K562 (cell line): ENCODE data around the gene SYNE1.

Experiments used
- ADNP ChIP-seq: fragments of 200-800 bp; sonication (Bioruptor generic); IDR thresholded peaks from 2 replicates; pipeline ENCODE4 v1.6.1; 2016; ENCODE audit warnings: missing genetic modification characterization, missing compliant biosample characterization
- BACH1 ChIP-seq: fragments of 200-800 bp; sonication (Bioruptor generic); IDR thresholded peaks from 2 replicates; pipeline ENCODE4 v1.6.1; 2016; ENCODE audit warnings: missing genetic modification characterization, missing compliant biosample characterization
- CTCF ChIP-seq, 3 experiments: IDR thresholded peaks in 2 of 3; conservative IDR thresholded peaks in 1 of 3; 2 replicates each; pipeline ENCODE4 v1.5.1; 2011 to 2012; ENCODE audit warnings: low read length in 3 of 3, mild to moderate bottlenecking in 3 of 3, control low read depth in 2 of 3, improper control_type of control experiment in 1 of 3, inconsistent platforms in 1 of 3, low read depth in 1 of 3, mixed read lengths in 1 of 3, moderate library complexity in 1 of 3; ENCODE audit not compliant: insufficient read depth in 2 of 3
- FOXP1 ChIP-seq: sonication (generic); formaldehyde crosslinking; IDR thresholded peaks from 2 replicates; pipeline ENCODE4 v1.8.0; 2022; ENCODE audit warnings: mild to moderate bottlenecking, missing genetic modification reagents
- HNRNPLL ChIP-seq: fragments of 200-400 bp; formaldehyde crosslinking; IDR thresholded peaks from 2 replicates; pipeline ENCODE4 v1.6.1; 2017; ENCODE audit warnings: low read length, low read depth, mild to moderate bottlenecking; ENCODE audit not compliant: poor library complexity, severe bottlenecking
- JUN ChIP-seq, 2 experiments: sonication (generic) in 1 of 2; formaldehyde crosslinking in 1 of 2; IDR thresholded peaks; 2 replicates each; pipeline versions ENCODE4 v1.6.1 to v1.8.0; 2012 to 2022; ENCODE audit warnings: borderline replicate concordance in 2 of 2, mild to moderate bottlenecking in 2 of 2, improper control_type of control experiment in 1 of 2, low read depth in 1 of 2, low read length in 1 of 2, missing genetic modification reagents in 1 of 2
- MXI1 ChIP-seq: IDR thresholded peaks from 2 replicates; pipeline ENCODE4 v1.6.1; 2011; ENCODE audit warnings: low read depth, mild to moderate bottlenecking, improper control_type of control experiment, low read length
- NCOA1 ChIP-seq: fragments of 450-650 bp; IDR thresholded peaks from 2 replicates; pipeline ENCODE4 v1.6.1; 2016; ENCODE audit warnings: low read depth
- NRF1 ChIP-seq, 2 experiments: fragments of 450-650 bp; IDR thresholded peaks in 1 of 2; conservative IDR thresholded peaks in 1 of 2; 2 replicates each; pipeline ENCODE4 v1.6.1; 2014; ENCODE audit warnings: mild to moderate bottlenecking in 2 of 2
- SLC30A9 ChIP-seq: fragments of 250-450 bp; sonication (Bioruptor Pico); IDR thresholded peaks from 2 replicates; pipeline ENCODE4 v1.8.0; 2022; ENCODE audit warnings: mild to moderate bottlenecking, moderate library complexity
- TFAP4 ChIP-seq: sonication (generic); formaldehyde crosslinking; IDR thresholded peaks from 2 replicates; pipeline ENCODE4 v1.8.0; 2022; ENCODE audit warnings: missing genetic modification reagents, mild to moderate bottlenecking, moderate library complexity, borderline replicate concordance
- ZNF174 ChIP-seq: fragments of 250-450 bp; sonication (Bioruptor Pico); IDR thresholded peaks from 2 replicates; pipeline ENCODE4 v1.4.0; 2020; ENCODE audit warnings: mild to moderate bottlenecking
- TF ChIP-seq, protein P1 (sequence below), 2 experiments: fragments of 450-650 bp; formaldehyde crosslinking in 1 of 2; IDR thresholded peaks; 2 replicates each; pipeline versions ENCODE4 v1.4.0 to v1.6.1; 2014 to 2020; ENCODE audit warnings: mild to moderate bottlenecking in 2 of 2, borderline replicate concordance in 1 of 2, low read depth in 1 of 2

DNA sequence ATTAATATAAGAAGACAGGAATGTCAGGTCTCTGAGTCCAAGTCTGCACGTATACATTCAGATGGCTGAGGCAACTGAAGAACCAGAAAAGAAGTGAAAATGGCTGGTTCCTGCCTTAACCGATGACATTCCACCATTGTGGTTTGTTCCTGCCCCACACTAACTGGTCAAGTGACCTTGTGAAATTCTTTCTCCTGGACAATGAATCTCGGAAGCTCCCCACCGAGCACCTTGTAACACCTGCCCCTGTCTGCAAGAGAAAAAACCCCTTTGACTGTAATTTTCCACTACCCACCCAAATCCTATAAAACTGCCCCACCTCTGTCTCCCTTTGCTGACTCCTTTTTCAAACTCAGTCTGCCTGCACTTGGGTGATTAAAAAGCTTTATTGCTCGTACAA is 140.4 kb downstream of the SYNE1 start:
- no peak for TF ChIP-seq MXI1
- no peak for TF ChIP-seq HNRNPLL
- TF ChIP-seq CTCF (IDR thresholded peaks at IDR 0.05 in 2 of 3, conservative IDR thresholded peaks at IDR 0.05 in 1 of 3; ENCODE audit: insufficient read depth in 2 of 3, low read depth in 1 of 3, low read length in 3 of 3): no peak
- no peak for TF ChIP-seq NCOA1
- no peak for TF ChIP-seq NRF1 (conservative IDR thresholded peaks at IDR 0.05 in 1 of 2, IDR thresholded peaks at IDR 0.05 in 1 of 2)
- TF ChIP-seq SLC30A9 (CRISPR knock-in tag): no peak
- no peak for TF ChIP-seq FOXP1
- TF ChIP-seq TFAP4 (CRISPR knock-in tag): no peak
- no peak for TF ChIP-seq ADNP (tag)
- no peak for TF ChIP-seq BACH1 (tag)
- TF ChIP-seq JUN (IDR thresholded peaks at IDR 0.05; ENCODE audit: borderline replicate concordance, low read depth, low read length): no peak
- TF ChIP-seq JUN (CRISPR knock-in tag; IDR thresholded peaks at IDR 0.05; ENCODE audit: borderline replicate concordance): no peak
- TF ChIP-seq, protein P1, sequence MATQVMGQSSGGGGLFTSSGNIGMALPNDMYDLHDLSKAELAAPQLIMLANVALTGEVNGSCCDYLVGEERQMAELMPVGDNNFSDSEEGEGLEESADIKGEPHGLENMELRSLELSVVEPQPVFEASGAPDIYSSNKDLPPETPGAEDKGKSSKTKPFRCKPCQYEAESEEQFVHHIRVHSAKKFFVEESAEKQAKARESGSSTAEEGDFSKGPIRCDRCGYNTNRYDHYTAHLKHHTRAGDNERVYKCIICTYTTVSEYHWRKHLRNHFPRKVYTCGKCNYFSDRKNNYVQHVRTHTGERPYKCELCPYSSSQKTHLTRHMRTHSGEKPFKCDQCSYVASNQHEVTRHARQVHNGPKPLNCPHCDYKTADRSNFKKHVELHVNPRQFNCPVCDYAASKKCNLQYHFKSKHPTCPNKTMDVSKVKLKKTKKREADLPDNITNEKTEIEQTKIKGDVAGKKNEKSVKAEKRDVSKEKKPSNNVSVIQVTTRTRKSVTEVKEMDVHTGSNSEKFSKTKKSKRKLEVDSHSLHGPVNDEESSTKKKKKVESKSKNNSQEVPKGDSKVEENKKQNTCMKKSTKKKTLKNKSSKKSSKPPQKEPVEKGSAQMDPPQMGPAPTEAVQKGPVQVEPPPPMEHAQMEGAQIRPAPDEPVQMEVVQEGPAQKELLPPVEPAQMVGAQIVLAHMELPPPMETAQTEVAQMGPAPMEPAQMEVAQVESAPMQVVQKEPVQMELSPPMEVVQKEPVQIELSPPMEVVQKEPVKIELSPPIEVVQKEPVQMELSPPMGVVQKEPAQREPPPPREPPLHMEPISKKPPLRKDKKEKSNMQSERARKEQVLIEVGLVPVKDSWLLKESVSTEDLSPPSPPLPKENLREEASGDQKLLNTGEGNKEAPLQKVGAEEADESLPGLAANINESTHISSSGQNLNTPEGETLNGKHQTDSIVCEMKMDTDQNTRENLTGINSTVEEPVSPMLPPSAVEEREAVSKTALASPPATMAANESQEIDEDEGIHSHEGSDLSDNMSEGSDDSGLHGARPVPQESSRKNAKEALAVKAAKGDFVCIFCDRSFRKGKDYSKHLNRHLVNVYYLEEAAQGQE (IDR thresholded peaks at IDR 0.05; ENCODE audit: borderline replicate concordance): no peak
- TF ChIP-seq, protein P1 (CRISPR knock-in tag; IDR thresholded peaks at IDR 0.05; ENCODE audit: low read depth): no peak
- no peak for TF ChIP-seq ZNF174
